ENCODE measurements around the gene FOXO3.

DNA sequence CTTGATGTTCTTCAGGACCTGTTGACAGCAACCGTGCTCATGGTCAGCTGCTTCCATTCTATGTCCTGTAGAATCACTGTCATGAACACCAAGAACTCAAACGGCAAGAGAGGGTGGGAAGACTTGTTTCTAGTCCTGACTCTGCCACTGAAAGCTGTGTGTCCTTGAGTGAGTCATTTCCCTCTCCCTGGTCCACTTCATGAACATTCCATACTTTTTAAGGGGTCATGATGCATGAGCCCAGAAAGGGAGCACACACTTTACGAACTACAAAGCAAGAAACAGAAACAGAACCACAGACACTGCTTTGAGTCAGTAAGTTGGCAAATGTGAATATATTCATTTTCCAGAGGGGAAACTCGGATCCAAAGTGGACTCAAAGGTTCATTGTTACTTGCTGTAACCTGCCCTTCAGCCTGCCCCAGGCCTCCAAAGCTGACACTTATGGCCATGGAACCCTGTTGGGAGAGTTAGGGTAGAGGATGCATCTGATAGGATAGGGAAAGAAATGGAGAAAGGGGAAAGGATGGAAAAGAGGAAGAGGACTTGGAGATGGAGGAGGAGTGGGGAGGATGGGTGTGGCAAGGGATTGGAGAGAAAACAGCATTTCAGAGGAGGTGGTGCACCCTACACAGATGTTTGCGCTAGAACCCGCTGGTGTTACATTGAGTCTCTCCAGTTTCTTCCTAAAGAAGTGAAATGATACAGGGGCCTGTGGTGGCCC, 129.8 kb downstream of the FOXO3 start:
- TF ChIP-seq, protein P1, sequence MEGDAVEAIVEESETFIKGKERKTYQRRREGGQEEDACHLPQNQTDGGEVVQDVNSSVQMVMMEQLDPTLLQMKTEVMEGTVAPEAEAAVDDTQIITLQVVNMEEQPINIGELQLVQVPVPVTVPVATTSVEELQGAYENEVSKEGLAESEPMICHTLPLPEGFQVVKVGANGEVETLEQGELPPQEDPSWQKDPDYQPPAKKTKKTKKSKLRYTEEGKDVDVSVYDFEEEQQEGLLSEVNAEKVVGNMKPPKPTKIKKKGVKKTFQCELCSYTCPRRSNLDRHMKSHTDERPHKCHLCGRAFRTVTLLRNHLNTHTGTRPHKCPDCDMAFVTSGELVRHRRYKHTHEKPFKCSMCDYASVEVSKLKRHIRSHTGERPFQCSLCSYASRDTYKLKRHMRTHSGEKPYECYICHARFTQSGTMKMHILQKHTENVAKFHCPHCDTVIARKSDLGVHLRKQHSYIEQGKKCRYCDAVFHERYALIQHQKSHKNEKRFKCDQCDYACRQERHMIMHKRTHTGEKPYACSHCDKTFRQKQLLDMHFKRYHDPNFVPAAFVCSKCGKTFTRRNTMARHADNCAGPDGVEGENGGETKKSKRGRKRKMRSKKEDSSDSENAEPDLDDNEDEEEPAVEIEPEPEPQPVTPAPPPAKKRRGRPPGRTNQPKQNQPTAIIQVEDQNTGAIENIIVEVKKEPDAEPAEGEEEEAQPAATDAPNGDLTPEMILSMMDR (conservative IDR thresholded peaks at IDR 0.05 in 1 of 2, IDR thresholded peaks at IDR 0.05 in 1 of 2; ENCODE audit: low read depth in 1 of 2, low read length in 2 of 2), result no peak
- TF ChIP-seq EZH2 (IDR thresholded peaks at IDR 0.05; ENCODE audit: low read length, missing control alignments), result no peak
